Vagina (tissue), 2 donors: ENCODE measurements around the gene RNF26.

Source experiments
- CTCF ChIP-seq, 3 experiments: fragments of 450-650 bp in 2 of 3; fragments of 200-600 bp in 1 of 3; sonication (generic) in 1 of 3; IDR thresholded peaks; one replicate each; pipeline ENCODE4 v1.5.1; 2017 to 2019; ENCODE audit warnings: antibody characterized with exemption in 3 of 3, mild to moderate bottlenecking in 2 of 3, moderate library complexity in 2 of 3
- POLR2A ChIP-seq, 2 donors: fragments of 450-650 bp; IDR thresholded peaks; one replicate each; pipeline ENCODE4 v1.6.1; 2017; ENCODE audit warnings: antibody characterized with exemption in 2 of 2, mild to moderate bottlenecking in 2 of 2, moderate library complexity in 2 of 2

- TF ChIP-seq POLR2A (IDR thresholded peaks at IDR 0.05), result no peak
- no peak for TF ChIP-seq CTCF (IDR thresholded peaks at IDR 0.05)
These were observed 846 bp downstream of the RNF26 start for GRCh38 chr11:119335091-119335654.
